ENCODE measurements around the gene CAPN10.

The CAPN10 gene

DNA sequence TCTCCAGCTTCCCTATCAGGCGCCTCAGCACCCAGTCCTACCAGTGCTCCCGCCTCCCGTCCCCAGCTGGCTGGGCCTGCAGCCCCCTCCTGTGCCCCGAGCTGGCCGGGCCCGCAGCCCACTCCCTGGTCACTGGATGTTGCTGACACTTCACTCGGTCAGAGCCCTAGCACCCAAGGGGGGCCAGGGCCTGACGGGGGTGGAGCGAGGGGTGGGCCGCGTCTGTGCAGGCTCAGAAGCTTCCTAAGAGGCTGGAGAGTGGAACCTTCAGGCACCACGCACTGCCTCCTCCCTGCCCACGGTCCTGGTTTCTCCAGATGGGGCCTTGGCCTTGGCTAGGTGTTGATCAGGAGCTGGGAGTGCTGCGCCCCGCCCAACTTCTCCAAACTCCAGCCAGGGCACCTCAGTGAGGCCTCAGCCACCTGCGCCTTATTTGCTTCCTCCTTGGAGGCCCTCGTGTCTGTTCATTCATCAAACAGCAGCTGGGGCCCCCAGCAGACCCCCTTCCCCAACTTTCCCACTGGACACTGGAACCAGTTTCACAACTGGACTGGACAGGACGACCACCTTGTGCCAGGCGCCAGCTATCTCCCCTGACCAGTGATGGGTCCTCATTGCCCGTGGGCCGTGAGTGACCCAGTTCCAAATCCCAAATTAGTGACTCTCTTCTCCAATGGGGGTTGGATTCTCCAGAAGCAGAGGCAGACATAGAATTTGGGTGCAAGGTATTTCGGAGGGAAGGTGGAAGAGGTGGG is 16.7 kb downstream of the CAPN10 start:
- TF ChIP-seq, protein P1, sequence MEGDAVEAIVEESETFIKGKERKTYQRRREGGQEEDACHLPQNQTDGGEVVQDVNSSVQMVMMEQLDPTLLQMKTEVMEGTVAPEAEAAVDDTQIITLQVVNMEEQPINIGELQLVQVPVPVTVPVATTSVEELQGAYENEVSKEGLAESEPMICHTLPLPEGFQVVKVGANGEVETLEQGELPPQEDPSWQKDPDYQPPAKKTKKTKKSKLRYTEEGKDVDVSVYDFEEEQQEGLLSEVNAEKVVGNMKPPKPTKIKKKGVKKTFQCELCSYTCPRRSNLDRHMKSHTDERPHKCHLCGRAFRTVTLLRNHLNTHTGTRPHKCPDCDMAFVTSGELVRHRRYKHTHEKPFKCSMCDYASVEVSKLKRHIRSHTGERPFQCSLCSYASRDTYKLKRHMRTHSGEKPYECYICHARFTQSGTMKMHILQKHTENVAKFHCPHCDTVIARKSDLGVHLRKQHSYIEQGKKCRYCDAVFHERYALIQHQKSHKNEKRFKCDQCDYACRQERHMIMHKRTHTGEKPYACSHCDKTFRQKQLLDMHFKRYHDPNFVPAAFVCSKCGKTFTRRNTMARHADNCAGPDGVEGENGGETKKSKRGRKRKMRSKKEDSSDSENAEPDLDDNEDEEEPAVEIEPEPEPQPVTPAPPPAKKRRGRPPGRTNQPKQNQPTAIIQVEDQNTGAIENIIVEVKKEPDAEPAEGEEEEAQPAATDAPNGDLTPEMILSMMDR (conservative IDR thresholded peaks at IDR 0.05; ENCODE audit: control insufficient read depth, insufficient read depth, low read depth, low read length), result no peak
- no peak overlapping the region for H3K4me3 ChIP-seq (ENCODE audit: control insufficient read depth, low read depth, low read length)
- DNase-seq (ENCODE audit: low read depth), result no peak

DNA sequence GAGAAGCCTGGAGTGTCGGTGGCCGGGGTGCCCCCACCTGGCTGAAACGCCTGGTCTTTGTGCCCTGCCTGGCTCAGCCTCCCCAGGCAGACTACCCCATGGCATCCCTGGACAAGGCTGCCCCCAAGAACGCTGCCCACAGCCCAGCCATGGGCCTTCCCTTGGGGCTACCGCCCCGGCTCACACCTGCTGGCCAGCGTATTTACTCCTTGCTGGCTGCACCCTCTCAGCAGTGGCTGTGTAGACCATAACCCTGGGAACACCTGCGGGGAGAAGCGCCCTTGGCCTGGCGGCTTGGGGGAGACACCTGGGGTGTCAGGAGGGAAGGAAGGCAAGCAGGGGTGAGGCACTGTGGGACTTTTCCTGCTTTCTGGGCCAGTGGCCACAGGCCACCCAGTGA is 17.3 kb downstream of the CAPN10 start:
- no peak overlapping the region for H3K4me3 ChIP-seq (ENCODE audit: control insufficient read depth, low read depth, low read length)
- no peak for DNase-seq (ENCODE audit: low read depth)
- TF ChIP-seq, protein P1 (conservative IDR thresholded peaks at IDR 0.05; ENCODE audit: control insufficient read depth, insufficient read depth, low read depth, low read length), result no peak

DNA sequence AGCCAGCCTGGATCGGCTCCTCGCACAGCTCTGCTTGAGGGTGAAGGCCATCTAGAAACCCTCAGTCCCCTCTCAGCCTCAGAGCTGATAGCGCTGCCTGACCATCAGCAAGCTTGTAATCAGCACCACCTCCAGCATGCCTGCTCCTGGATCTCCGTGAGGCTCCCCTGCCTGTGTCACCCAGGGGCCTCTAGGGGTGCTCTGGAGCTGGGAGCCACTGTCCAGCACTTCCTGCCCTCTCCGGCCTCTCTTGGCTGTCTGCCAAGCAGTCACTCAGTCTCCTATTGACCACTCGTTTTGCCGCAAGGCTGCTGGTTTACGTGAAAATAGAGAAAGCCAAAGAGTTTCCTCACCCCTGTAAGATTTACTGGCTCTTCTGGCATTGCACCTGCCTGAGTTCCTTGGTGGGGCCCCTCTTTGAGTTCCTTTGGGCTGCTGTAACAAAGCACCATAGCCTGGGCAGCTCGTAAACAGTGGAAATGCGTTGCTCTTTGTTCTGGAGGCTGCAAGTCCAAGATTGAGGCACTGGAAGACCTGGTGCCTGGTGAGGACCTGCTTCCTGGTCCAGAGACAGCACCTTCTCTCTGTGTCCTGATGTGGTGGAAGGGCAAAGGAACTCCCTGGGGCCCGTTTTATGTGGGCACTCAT is 17.9 kb downstream of the CAPN10 start:
- TF ChIP-seq, protein P1 (conservative IDR thresholded peaks at IDR 0.05; ENCODE audit: control insufficient read depth, insufficient read depth, low read depth, low read length), result peak; percentile 55
- DNase-seq (ENCODE audit: low read depth), result peak; percentile 61
- H3K4me3 ChIP-seq (ENCODE audit: control insufficient read depth, low read depth, low read length), result no peak overlapping the region

DNA sequence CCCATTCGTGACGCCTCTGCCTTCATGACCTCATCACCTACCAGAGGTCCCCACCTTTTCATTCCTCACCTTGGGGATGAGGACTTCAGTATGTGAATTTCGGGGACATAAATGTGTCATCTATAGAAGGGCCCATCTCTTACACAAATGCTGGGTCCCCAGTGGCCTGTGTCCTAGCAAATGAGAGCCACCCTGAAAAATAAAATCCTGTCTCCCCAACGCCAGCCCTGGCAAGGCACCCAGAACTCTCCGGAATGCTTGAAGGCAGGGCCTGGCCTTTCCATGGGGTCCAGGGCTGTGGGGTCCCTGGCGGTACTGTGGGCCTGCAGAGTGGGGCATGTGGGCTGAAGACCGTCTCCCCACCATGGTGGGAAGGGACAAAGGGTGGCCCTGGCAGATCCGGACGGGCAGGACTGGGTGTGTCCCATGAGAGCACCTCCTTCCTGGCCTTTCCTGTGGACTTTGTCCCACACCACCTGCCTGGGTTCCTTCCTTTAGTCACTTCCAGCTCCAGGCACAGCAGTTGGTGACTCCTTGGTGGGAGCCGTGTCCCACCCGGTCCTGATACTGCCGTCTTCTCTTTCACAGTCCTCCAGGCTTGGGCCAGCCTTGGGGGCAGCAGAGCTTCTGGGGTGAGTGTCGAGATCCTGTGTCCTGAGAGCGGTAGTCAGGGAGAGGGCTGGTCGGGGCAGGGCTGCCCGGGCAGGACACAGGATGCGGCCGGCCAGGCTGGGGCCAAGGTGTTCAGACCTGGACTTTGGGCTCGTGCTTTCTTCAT is 18.6 kb downstream of the CAPN10 start:
- DNase-seq (ENCODE audit: low read depth), result no peak
- TF ChIP-seq, protein P1 (conservative IDR thresholded peaks at IDR 0.05; ENCODE audit: control insufficient read depth, insufficient read depth, low read depth, low read length), result no peak
- H3K4me3 ChIP-seq (ENCODE audit: control insufficient read depth, low read depth, low read length), result no peak overlapping the region

DNA sequence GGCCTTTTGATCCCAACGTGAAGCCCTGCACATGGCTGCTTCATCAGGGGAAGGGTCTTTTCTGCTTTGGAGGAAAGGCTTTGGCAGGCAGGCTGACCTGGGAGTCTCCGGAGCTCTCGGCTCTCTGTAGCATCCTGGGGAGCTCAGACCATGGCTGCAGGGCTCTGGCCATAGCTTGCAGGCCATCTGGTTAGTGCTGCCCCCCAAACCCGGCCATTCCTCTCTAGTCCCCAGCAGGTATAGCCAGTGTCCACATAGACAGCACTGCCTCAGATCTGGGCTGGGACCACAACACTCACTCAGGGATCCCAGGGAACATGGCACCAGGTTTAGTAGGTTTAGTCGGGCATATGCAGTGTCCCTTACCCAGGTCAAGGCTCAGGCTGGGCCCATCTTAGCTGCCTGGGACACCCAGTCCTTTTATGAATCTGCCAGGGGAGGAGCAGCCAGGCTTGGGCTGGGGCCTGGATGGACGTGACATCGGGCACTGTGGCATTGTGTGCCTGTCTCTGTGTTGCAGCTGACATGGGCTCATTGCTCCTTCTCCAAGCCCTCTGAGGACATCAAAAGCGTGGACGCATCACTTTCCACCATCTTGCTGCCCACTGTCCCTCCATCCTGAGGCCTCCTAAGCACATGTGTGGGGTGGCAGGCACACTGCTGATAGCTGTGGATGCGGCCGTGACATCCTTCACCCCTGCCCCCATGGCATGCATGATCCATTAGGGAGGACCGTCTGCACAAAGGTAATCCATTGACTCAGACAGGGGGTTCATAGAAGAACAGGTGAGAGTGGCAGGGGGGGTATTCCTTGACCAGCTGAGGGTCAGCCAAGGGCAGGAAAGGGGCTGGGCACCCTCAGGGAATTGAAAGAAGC is 19.6 kb downstream of the CAPN10 start:
- TF ChIP-seq, protein P1 (conservative IDR thresholded peaks at IDR 0.05; ENCODE audit: control insufficient read depth, insufficient read depth, low read depth, low read length), result no peak
- DNase-seq (ENCODE audit: low read depth), result no peak
- no peak overlapping the region for H3K4me3 ChIP-seq (ENCODE audit: control insufficient read depth, low read depth, low read length)

All from fibroblast of mammary gland (primary cell).